Activated naive CD4-positive, alpha-beta T cell treated with anti-CD3 and anti-CD28 coated beads for 36 hours (primary cell): ENCODE measurements around the gene ALK. TPM values are rescaled to one million over a fixed set of nuclear protein-coding genes. Genes with fewer than 3 reads are reported as not detected.

Source experiments
- CTCF ChIA-PET: fragments of 350-600 bp; sonication (Branson Sonifier 250); formaldehyde crosslinking; loops from one replicate; lab custom pipeline; 2021; ENCODE audit warnings: antibody characterized with exemption; lab: Charles Lee
- DNase-seq: peaks from one replicate; pipeline ENCODE4 v3.0.0-alpha.2; 2020
- H3K27ac Mint-ChIP-seq: one replicate; pipeline ENCODE4 v1.8.0; 2021; ENCODE audit warnings: mild to moderate bottlenecking, mixed read lengths
- H3K27me3 Mint-ChIP-seq: one replicate; pipeline ENCODE4 v1.8.0; 2021; ENCODE audit warnings: low read depth, mixed read lengths
- H3K36me3 Mint-ChIP-seq: one replicate; pipeline ENCODE4 v1.8.0; 2021; ENCODE audit warnings: low read depth, mixed read lengths
- H3K4me1 Mint-ChIP-seq: one replicate; pipeline ENCODE4 v1.8.0; 2021; ENCODE audit warnings: low read depth, mixed read lengths
- H3K4me3 Mint-ChIP-seq: one replicate; pipeline ENCODE4 v1.8.0; 2021; ENCODE audit warnings: mild to moderate bottlenecking, moderate library complexity, mixed read lengths
- H3K9me3 Mint-ChIP-seq: one replicate; pipeline ENCODE4 v1.8.0; 2021; ENCODE audit warnings: mixed read lengths
- intact Hi-C: fragments of 100-400 bp; cut with micrococcal nuclease; formaldehyde crosslinking; loops from one replicate; pipeline ENCODE4 v1.15.1; 2023
- total RNA-seq, 2 experiments: library from RNA; stranded (reverse); gene quantifications; one replicate each; pipeline ENCODE4 v1.2.3, GENCODE V29; 2021

The ALK gene
- total RNA-seq, 2 experiments from 2014 or later: not detected

DNA sequence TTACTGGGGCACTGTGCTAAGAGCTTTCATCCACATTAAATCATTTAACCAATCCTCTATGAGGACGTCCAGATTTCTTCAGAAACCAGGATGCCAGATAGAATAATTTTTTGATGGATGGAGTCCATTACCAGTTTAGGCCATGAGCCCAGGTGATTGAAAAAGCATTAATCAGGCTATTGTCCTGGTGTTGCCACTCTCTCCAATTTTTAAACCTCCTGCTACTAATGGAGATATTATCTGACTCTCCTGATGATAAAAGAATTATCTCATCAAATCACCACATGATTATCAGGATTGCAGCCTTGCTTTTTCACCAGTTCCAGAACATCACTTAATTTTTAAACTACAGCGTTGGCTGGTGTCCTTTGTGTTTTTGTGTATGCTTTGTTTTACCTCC, 404.0 kb downstream of the ALK start:
- no peaks in the 10 kb centered on the region for H3K36me3 Mint-ChIP-seq
- no peak overlapping the region for H3K4me3 Mint-ChIP-seq
- H3K27ac Mint-ChIP-seq: no peak overlapping the region
- peaks cover 4% of the 10 kb centered on the region for H3K9me3 Mint-ChIP-seq
- H3K4me1 Mint-ChIP-seq: no peaks in the 10 kb centered on the region
- intact Hi-C loops: no loop called here
- peaks cover 6% of the 10 kb centered on the region for H3K27me3 Mint-ChIP-seq
- CTCF ChIA-PET: no interaction called here
- DNase-seq: no peak

DNA sequence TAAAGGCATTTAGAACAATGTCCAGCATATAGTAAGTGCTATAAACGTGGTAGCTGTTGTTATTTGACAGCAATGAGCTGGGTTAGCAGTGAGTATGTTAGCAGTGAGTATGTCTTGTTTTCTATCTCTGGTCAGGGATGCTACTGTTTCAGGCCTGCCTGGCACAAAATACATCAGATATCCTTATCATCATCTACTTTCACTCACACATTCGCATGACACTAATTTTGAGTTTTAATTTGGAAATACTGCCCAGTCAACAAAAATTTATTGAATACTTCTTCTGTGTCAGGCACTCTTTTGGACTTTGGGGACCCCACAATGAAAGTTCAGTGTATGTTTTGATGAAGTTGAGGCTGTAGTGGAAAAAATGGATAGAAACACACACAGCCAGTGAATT, 404.6 kb downstream of the ALK start:
- no peak for DNase-seq
- Mint-ChIP-seq H3K36me3 (no peaks in the 10 kb centered on the region), H3K9me3 (peaks cover 4% of the 10 kb centered on the region), H3K4me1 (no peaks in the 10 kb centered on the region), H3K27ac (no peak overlapping the region), H3K4me3 (no peak overlapping the region), H3K27me3 (peaks cover 6% of the 10 kb centered on the region)
- intact Hi-C loops: no loop called here
- CTCF ChIA-PET: no interaction called here

DNA sequence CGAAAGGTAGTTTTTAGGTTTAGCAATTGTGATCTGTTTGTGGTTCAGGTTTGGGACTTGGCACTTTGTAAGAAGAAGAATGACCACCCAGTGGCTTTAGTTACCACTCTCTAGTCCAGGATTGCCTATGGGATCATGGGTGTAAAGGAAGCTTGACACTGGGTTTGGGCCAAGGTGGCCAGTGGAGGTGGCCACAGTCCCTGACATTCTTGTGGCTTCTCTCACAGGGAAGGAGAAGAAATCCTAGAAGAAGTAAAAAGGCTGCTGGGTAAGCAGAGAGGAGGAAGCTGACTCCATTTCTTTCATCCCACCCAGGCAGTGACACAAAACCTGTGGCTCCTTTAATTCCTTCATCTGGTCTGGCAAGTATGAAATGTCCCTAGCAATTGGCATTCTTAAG, 411.5 kb downstream of the ALK start:
- Mint-ChIP-seq H3K27ac (no peak overlapping the region), H3K27me3 (peaks cover 8% of the 10 kb centered on the region), H3K36me3 (no peaks in the 10 kb centered on the region), H3K4me3 (no peak overlapping the region), H3K9me3 (peaks cover 10% of the 10 kb centered on the region), H3K4me1 (no peaks in the 10 kb centered on the region)
- DNase-seq: no peak
- intact Hi-C loops: no loop called here
- CTCF ChIA-PET: no interaction called here

DNA sequence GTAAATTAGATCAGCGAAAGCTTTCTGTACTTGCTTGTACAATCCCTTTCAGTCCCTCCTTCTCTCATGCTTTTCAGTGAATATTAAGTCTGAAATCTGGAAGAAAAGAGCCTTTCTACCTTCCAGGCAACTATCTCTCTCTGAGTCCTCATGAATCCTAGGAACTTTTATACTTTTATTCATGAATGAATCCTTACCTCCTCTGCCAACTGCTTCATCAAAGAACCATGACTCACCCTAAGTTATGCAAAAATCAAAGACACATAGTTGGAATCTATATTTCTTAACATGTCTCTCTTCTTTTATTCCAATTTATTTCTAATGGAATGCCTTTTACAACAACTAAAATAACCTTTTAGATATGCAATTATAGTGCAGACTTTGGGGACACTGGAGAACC, 412.0 kb downstream of the ALK start:
- peaks cover 9% of the 10 kb centered on the region for H3K27me3 Mint-ChIP-seq
- H3K36me3 Mint-ChIP-seq: no peaks in the 10 kb centered on the region
- intact Hi-C loops: no loop called here
- CTCF ChIA-PET: no interaction called here
- DNase-seq: no peak
- peaks cover 6% of the 10 kb centered on the region for H3K9me3 Mint-ChIP-seq
- H3K4me3 Mint-ChIP-seq: no peak overlapping the region
- H3K4me1 Mint-ChIP-seq: no peaks in the 10 kb centered on the region
- H3K27ac Mint-ChIP-seq: no peak overlapping the region

DNA sequence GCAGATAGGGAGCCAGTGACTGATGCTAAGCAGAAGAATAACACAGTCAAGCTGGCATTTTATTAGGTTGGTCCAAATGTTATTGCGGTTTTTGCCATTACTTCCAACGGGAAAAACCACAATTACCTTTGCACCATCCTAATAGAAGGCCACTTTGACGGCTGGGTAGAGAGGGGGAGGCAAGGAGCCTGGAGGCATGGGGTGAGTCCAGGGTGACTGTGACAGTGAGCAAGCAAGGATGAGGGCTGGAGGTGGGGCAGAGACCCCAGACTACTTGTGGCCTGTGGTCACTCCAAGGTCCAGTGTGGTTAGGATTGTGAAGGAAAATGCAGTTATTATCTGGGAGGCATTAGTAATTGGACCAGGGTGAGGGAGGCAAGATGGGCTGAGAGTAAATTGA, 416.6 kb downstream of the ALK start:
- DNase-seq: no peak
- Mint-ChIP-seq H3K9me3 (peaks cover 1% of the 10 kb centered on the region), H3K4me1 (no peaks in the 10 kb centered on the region), H3K4me3 (no peak overlapping the region), H3K36me3 (no peaks in the 10 kb centered on the region), H3K27ac (no peak overlapping the region), H3K27me3 (peaks cover 17% of the 10 kb centered on the region)
- CTCF ChIA-PET: no interaction called here
- intact Hi-C loops: no loop called here

DNA sequence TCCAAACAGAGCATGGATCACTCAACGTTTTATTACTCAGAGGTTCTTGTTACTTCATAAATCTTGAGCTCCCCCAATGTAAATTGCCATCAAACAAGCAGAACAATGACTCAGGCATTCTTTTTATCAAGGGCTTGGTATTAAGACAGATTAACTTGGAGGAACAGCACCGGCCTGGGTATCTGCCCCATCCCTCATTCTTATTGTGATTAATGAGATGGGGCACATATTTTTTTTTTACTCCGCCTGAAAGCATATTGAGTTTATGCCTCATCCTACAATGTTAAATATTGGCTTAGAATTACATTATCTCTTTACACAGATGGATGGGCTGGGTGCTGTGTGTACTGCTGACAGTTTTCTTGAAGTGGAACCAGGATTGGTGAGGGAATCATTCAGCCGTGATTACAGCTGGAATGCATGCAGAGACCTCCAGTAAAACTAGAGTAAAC, 418.9 kb downstream of the ALK start:
- no peak for DNase-seq
- CTCF ChIA-PET: no interaction called here
- no peak overlapping the region for H3K27ac Mint-ChIP-seq
- peaks cover 1% of the 10 kb centered on the region for H3K9me3 Mint-ChIP-seq
- no peaks in the 10 kb centered on the region for H3K4me1 Mint-ChIP-seq
- intact Hi-C loops: no loop called here
- H3K27me3 Mint-ChIP-seq: peaks cover 14% of the 10 kb centered on the region
- no peak overlapping the region for H3K4me3 Mint-ChIP-seq
- no peaks in the 10 kb centered on the region for H3K36me3 Mint-ChIP-seq

DNA sequence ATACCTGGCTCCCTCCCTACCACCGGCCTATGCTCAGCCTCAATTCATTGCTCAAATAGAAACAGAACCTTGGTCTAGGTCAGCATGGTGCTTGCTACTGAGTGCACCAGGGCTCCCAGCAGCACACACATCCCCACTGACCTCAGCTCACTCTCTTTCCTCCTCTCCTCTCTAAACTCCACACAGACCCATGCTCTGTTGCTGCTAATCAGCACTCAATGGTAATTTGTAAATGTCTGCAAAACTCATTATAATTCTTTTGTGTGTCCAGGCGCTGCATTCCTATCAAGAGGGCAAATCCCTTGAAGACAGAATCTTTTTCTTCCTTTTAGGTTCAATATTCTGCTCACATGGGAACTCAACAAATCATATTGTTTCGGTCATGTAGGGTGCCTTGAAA, 424.0 kb downstream of the ALK start:
- intact Hi-C loops: no loop called here
- no peaks in the 10 kb centered on the region for H3K4me1 Mint-ChIP-seq
- no peak overlapping the region for H3K4me3 Mint-ChIP-seq
- CTCF ChIA-PET: no interaction called here
- H3K27ac Mint-ChIP-seq: no peak overlapping the region
- H3K9me3 Mint-ChIP-seq: no peaks in the 10 kb centered on the region
- DNase-seq: no peak
- no peaks in the 10 kb centered on the region for H3K36me3 Mint-ChIP-seq
- H3K27me3 Mint-ChIP-seq: no peaks in the 10 kb centered on the region

DNA sequence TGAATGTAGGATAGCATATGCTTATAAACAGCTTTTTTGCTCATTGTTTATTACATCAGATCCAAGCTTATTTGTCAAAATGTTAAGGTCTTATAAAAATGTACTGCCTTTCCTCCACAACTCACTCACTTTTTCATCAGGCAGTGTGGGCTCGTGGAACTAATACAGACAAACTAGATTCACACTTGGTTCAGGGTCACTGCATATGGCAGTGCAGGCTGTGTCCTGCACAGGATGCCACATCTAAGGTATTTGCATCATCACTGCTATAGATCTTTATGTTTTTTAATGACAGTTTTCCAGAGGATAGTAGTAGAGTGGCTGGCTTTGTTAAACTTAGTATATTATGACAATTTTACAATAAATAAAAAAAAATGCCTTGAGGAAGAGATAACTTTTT, 425.2 kb downstream of the ALK start:
- CTCF ChIA-PET: no interaction called here
- no peak overlapping the region for H3K4me3 Mint-ChIP-seq
- intact Hi-C loops: no loop called here
- no peaks in the 10 kb centered on the region for H3K4me1 Mint-ChIP-seq
- H3K9me3 Mint-ChIP-seq: no peaks in the 10 kb centered on the region
- no peaks in the 10 kb centered on the region for H3K27me3 Mint-ChIP-seq
- DNase-seq: no peak
- no peaks in the 10 kb centered on the region for H3K36me3 Mint-ChIP-seq
- no peak overlapping the region for H3K27ac Mint-ChIP-seq

DNA sequence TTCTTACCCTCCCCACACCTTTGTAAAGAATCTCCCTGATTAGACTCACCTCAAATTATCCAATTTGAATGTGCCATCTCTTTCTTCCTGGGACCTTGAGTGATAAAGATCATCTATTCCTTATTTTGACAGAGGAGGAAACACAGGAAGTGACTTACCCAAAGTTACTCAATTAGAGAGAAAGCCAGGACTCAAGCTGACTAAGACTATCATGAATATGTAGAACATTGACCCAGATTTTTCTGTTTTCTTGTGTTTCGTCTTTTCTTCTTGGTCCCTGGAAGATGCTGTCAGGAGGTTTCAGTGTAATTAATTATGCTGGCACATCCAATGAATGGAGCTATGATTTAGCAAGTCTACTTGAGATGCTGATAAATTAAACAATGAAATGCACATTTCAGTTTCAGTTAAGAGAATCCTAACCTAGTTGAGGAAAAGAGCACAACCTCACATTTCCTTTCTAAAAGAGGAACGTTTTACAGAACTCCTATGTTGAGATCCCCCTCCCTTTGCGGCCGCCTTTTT, 425.8 kb downstream of the ALK start:
- Mint-ChIP-seq H3K27me3 (no peaks in the 10 kb centered on the region), H3K36me3 (no peaks in the 10 kb centered on the region), H3K4me1 (no peaks in the 10 kb centered on the region), H3K9me3 (no peaks in the 10 kb centered on the region), H3K4me3 (no peak overlapping the region), H3K27ac (no peak overlapping the region)
- CTCF ChIA-PET: no interaction called here
- DNase-seq: no peak
- intact Hi-C loops: no loop called here

DNA sequence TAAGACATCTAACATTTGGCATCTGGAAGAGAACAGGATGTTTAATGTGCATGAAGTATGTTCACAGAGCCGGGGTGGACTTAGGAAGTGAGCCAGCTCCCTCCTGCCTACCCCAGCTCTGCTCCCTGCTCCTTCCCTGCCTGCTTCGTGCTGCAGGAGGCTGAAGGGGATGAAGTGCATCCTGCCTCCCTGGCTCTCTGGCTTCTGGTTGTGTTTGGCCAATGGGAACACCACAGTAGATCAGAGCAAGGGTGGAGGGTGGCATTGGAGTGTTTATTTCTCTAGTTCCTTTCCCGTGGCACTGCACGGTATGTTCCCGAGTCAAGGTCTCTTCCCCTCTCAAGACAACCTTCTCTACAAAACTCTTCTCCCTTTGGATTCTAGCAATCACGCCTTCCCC, 426.3 kb downstream of the ALK start:
- Mint-ChIP-seq H3K9me3 (no peaks in the 10 kb centered on the region), H3K4me3 (no peak overlapping the region), H3K36me3 (no peaks in the 10 kb centered on the region), H3K27me3 (no peaks in the 10 kb centered on the region), H3K4me1 (no peaks in the 10 kb centered on the region), H3K27ac (no peak overlapping the region)
- DNase-seq: no peak
- CTCF ChIA-PET: no interaction called here
- intact Hi-C loops: no loop called here

DNA sequence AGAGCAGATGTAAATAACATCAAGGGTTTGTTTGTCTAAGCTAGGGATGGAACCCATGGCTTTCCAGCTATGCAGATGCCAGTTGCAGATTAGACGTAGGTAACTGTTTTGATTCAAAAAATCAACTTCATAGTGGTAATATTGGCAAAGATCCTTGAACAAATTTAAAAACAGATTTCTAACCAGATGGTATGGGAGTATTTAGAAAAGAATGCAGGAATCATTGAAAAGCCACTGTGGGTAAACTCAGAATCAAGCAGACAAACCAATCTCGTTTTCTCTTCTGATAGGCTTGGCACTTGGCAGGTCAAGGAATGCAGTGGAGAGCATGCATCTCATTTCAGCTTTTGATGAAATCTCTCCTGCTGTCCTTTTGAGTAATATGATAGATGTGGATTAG, 428.7 kb downstream of the ALK start:
- CTCF ChIA-PET: no interaction called here

DNA sequence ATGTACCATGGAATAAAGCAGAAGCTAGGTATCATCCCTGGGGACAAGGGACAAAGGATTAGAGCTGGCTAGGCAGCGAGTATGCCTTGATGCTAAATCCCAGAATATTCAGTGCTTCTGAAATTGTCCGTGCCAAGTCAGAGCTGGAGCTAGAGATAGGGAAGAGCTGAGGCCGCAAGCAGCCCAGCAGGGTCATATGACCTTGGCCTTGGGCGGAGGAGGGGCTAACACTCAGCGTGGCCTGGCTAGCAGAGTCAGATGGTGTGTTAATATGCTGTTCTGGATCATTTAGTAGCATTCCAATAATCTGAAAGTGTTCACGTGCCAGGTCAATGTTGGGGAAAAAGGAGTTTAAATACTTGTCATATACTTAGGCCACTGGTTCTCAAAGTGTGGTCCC, 431.3 kb downstream of the ALK start:
- no peak overlapping the region for H3K27ac Mint-ChIP-seq
- no peak for DNase-seq
- no peaks in the 10 kb centered on the region for H3K4me1 Mint-ChIP-seq
- intact Hi-C loops: no loop called here
- H3K36me3 Mint-ChIP-seq: no peaks in the 10 kb centered on the region
- CTCF ChIA-PET: no interaction called here
- peaks cover 10% of the 10 kb centered on the region for H3K27me3 Mint-ChIP-seq
- H3K9me3 Mint-ChIP-seq: no peaks in the 10 kb centered on the region
- no peak overlapping the region for H3K4me3 Mint-ChIP-seq

More for the DNA sequence above, 428.7 kb downstream of the ALK start:
- H3K27me3 Mint-ChIP-seq: peaks cover 1% of the 10 kb centered on the region
- H3K36me3 Mint-ChIP-seq: no peaks in the 10 kb centered on the region
- no peak overlapping the region for H3K4me3 Mint-ChIP-seq
- no peaks in the 10 kb centered on the region for H3K9me3 Mint-ChIP-seq
- no peak for DNase-seq
- H3K4me1 Mint-ChIP-seq: no peaks in the 10 kb centered on the region
- H3K27ac Mint-ChIP-seq: no peak overlapping the region
- intact Hi-C loops: no loop called here

DNA sequence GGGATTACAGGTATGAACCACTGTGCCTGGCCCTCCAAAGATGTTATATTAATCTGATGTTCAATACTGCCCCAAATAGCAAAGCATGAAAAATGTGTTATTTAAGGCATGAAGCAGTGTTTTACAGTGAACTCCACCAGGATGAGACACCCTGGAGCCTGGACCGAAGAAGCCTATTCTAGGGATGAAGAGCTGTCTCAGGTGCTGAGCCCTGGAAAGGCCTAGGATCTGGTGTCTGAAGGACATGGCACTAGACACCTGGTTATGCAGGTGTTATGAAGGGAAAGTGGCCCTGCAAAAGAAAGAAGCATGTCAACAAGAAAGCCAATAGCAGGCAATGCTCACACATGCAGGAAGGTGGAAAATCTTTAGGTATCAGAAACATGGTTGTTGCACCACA, 431.8 kb downstream of the ALK start:
- no peaks in the 10 kb centered on the region for H3K4me1 Mint-ChIP-seq
- intact Hi-C loops: no loop called here
- no peak overlapping the region for H3K27ac Mint-ChIP-seq
- no peak overlapping the region for H3K4me3 Mint-ChIP-seq
- no peaks in the 10 kb centered on the region for H3K36me3 Mint-ChIP-seq
- H3K9me3 Mint-ChIP-seq: no peaks in the 10 kb centered on the region
- peaks cover 10% of the 10 kb centered on the region for H3K27me3 Mint-ChIP-seq
- CTCF ChIA-PET: no interaction called here
- no peak for DNase-seq
